Mesodermal cell (in vitro differentiated cells): Measurements from ENCODE around the gene PHKA1.
"Not testable (repeated sequence)": the region's sequence is repeated elsewhere in the genome, so short reads cannot be mapped to it uniquely, and the experiment has no call there.

Source experiments
- H3K27ac ChIP-seq: 2 replicates; pipeline ENCODE4 v1.7.0; 2013; ENCODE audit warnings: mild to moderate bottlenecking, low read depth, low read length, moderate library complexity; ENCODE audit not compliant: severe bottlenecking
- H3K36me3 ChIP-seq: 2 replicates; pipeline ENCODE4 v1.7.1; 2013; ENCODE audit warnings: mild to moderate bottlenecking, low read length, moderate library complexity; ENCODE audit not compliant: control insufficient read depth, insufficient read depth
- H3K4me1 ChIP-seq: one replicate; pipeline ENCODE4 v1.7.1; 2013; ENCODE audit warnings: mild to moderate bottlenecking, low read length; ENCODE audit not compliant: insufficient read depth, control insufficient read depth, poor library complexity, severe bottlenecking
- H3K4me3 ChIP-seq: 2 replicates; pipeline ENCODE4 v1.7.0; 2013; ENCODE audit warnings: low read length, control low read depth, mild to moderate bottlenecking; ENCODE audit not compliant: insufficient read depth, poor library complexity, severe bottlenecking; ENCODE audit errors: extremely low read depth
- H3K9me3 ChIP-seq: 2 replicates; pipeline ENCODE4 v1.7.1; 2013; ENCODE audit warnings: mild to moderate bottlenecking, low read length, moderate library complexity; ENCODE audit not compliant: control insufficient read depth
- WGBS, 2 experiments: methylation state at CpG; one replicate each; pipeline ENCODE4 v1.1.5; 2013; ENCODE audit warnings: missing lambda C conversion rate in 2 of 2; ENCODE audit not compliant: insufficient coverage in 2 of 2; 5-methylcytosine and 5-hydroxymethylcytosine counted together

The PHKA1 gene

DNA sequence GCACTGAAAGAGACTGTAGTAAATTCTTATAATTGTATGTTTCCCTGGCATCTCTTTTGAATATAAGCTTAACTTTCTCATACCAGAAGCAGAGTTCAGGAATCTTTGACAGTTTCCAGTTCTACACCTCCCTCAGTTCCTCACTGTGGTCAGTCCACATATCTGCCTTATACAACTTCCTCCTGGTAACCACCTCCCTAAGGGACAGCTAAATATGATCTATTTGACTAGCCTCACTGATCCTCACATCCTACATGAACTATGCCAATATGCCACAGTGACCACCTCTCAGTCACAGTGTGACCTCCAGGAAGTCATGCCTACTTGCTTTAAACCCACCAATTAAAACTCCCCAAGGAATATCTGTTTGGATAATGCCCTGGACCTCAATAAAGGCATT is 89.9 kb downstream of the PHKA1 start:
- H3K4me3 ChIP-seq: no peak overlapping the region
- no peaks in the 10 kb centered on the region for H3K36me3 ChIP-seq
- no peak overlapping the region for H3K27ac ChIP-seq
- peaks cover 5% of the 10 kb centered on the region for H3K4me1 ChIP-seq
- H3K9me3 ChIP-seq: no peaks in the 10 kb centered on the region

DNA sequence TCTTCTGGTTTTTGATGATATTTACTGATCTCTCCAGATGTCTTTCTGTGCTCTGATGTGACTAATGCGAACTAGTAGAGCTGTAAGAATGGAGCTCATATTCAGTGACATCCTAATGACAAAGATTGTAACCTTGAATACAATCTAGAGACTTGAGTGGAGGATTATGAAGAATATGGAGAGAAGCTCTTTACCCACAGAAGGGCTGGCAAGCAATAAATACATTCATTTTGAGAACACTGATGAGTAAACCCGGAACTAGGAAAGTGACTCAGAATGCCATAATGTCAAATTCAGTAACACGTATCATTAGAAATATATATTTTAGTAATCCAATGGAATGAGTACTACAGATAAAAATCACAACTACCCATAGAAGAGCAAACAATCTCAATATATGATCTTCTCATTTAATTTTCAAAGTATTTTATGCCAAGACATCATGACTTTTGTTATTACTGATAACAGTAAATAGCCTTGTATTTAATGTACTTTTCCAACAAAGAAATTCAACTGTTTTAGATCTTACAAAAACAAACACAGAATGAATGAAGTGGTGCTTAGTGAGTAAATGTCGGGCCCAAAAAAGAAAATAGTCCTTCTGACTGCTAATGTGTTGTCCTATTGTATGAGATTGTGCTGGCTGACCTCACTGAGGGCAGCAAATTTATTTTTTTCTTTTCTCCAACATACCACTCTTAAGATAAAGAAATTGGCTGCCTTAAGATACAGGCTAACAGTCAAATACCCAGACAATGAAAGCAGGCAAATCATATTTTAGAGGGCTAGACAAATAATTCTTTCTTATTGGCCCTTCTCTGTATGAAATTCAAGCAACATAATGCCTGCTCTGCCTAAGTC is 92.3 kb downstream of the PHKA1 start:
- H3K27ac ChIP-seq: no peak overlapping the region
- WGBS, 2 experiments: no CpG with 5 or more reads among the region's 4 CpGs

DNA sequence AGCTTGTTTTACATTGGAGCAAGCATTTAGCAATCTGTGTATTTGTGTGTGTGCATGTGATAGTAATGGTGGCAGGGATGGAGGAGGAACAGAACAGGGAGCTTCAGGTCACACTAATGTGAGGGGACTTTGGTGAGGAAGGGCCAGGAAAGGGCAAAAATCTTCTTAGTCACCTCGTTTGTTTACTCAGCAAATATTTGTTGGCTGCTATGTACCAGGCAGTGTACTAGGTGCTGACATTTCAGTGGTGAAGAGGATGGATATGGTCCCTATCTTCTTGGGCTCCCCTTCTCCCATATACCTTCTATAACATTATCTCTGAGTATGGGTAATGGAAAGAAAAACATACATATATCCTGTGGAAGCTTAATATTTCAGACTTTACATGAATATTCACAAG is 92.9 kb downstream of the PHKA1 start:
- Histone ChIP-seq H3K4me1 (peaks cover 5% of the 10 kb centered on the region), H3K36me3 (no peaks in the 10 kb centered on the region), H3K4me3 (no peak overlapping the region), H3K27ac (no peak overlapping the region), H3K9me3 (no peaks in the 10 kb centered on the region)
- no CpG with 5 or more reads among the region's 1 CpG for WGBS, 2 experiments

More for the DNA sequence above, 92.3 kb downstream of the PHKA1 start:
- peaks cover 5% of the 10 kb centered on the region for H3K4me1 ChIP-seq
- no peak overlapping the region for H3K4me3 ChIP-seq
- H3K9me3 ChIP-seq: no peaks in the 10 kb centered on the region
- H3K36me3 ChIP-seq: no peaks in the 10 kb centered on the region

DNA sequence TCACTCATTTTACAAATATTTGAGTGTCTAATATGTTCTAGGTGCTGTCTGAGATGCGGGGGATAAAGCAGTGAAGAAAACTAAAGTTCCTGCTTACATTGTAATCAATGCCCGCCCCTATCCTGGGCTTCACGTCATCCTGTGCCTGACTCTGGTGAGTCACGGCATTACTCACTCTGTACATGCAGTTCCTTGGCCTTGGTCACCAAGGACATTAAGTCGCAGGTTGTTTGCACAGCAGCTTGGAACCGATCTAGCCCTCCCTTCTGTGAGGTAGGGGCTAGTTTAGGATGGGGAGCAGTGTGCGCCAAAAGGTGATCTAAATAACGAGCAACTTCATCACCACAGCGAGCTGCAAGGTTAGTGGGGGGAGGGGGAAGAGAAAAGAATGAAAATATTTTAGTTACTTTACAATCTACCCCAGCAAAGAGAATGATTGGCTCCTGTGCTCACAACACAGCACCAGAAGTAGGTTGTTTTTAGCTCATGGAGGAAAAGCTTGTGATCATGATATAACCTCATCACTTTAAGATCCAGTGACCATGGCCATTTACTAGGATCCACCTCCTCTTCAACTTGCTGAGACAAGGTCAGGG is 93.5 kb downstream of the PHKA1 start:
- no peaks in the 10 kb centered on the region for H3K9me3 ChIP-seq
- peaks cover 5% of the 10 kb centered on the region for H3K4me1 ChIP-seq
- no peaks in the 10 kb centered on the region for H3K36me3 ChIP-seq
- WGBS, 2 experiments: 80% methylated on average over 1 of the region's 9 CpGs; no CpG with 5 or more reads in 1 of the 2 experiments
- H3K4me3 ChIP-seq: no peak overlapping the region
- no peak overlapping the region for H3K27ac ChIP-seq

DNA sequence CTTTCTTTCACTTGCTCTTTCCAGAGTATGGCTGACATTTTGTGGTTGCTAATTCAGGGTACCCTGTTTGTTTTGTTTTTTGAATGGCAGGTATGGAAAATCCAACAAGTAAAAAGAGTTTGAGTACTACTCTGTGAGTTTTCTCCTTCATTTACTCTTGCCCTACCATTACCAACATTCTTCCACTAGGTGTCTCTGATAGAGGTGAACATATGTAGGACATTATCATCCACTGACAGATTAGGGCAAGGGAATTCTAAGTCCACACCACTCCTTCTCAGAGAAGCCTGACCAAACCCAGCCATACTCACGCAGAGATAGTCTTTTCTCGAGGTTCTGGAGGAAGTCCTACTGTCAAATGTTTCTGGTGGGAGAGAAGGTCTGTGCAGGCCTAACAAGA is 104.8 kb downstream of the PHKA1 start:
- H3K4me3 ChIP-seq: no peak overlapping the region
- WGBS, 2 experiments: no CpG with 5 or more reads among the region's 2 CpGs

DNA sequence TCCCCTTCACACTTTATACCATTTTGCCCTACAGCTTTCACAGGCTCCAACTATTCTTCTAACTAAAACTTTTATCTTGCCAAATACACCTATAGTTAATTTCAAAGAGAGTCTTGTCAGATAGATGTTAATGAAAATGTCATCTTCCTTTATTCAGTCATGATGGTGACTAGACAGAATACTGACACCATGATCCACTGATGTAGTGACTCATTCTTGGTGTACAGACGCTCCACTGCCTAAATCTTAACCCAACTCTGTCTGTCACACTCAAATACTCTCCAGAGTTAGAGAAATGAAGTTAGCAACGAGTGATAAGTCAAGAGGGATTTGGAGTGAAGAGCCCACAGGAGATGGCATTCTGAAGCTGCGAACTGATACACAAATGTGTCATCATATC is 109.4 kb downstream of the PHKA1 start:
- Histone ChIP-seq H3K4me3 (no peak overlapping the region), H3K4me1 (no peaks in the 10 kb centered on the region), H3K36me3 (no peaks in the 10 kb centered on the region), H3K9me3 (no peaks in the 10 kb centered on the region), H3K27ac (no peak overlapping the region)
- WGBS, 2 experiments: no CpG with 5 or more reads among the region's 3 CpGs

More for the DNA sequence above, 104.8 kb downstream of the PHKA1 start:
- no peaks in the 10 kb centered on the region for H3K9me3 ChIP-seq
- no peak overlapping the region for H3K27ac ChIP-seq
- H3K36me3 ChIP-seq: no peaks in the 10 kb centered on the region
- no peaks in the 10 kb centered on the region for H3K4me1 ChIP-seq

DNA sequence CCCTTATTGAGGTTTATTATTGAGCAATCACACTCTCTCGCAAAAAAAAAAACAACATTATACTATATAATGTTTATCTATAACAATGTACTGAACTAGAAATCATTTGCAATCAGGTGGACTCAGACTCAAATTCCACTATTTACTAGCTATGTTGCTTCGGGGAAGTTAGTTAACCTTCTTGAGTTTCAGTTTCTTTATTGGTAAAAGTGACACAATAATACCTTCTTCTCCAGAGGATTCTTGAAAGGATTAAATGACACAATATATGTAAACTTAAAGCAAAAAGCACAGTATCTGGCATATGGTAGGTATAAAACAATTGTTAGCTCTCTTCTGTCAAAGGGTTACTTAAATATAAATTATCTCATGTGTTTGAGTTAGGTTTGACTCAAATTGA is 110.0 kb downstream of the PHKA1 start:
- H3K27ac ChIP-seq: no peak overlapping the region
- H3K9me3 ChIP-seq: no peaks in the 10 kb centered on the region
- H3K4me1 ChIP-seq: no peaks in the 10 kb centered on the region
- H3K4me3 ChIP-seq: no peak overlapping the region
- no CpG with 5 or more reads among the region's 2 CpGs for WGBS, 2 experiments
- no peaks in the 10 kb centered on the region for H3K36me3 ChIP-seq

DNA sequence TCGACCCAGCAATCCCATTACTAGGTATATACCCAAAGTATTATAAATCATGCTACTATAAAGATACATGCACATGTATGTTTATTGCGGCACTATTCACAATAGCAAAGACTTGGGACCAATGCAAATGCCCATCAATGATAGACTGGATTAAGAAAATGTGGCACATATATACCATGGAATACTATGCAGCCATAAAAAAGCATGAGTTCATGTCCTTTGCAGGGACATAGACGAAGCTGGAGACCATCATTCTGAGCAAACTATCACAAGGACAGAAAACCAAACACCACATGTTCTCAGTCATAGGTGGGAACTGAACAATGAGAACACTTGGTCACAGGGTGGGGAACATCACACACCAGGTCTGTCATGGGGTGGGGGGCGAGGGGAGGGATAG is 123.1 kb downstream of the PHKA1 start:
- H3K36me3 ChIP-seq, H3K4me1 ChIP-seq, H3K27ac ChIP-seq, H3K9me3 ChIP-seq, H3K4me3 ChIP-seq: not testable (repeated sequence)
- 83% methylated on average over 1 of the region's 4 CpGs; no CpG with 5 or more reads in 1 of the 2 experiments for WGBS, 2 experiments

DNA sequence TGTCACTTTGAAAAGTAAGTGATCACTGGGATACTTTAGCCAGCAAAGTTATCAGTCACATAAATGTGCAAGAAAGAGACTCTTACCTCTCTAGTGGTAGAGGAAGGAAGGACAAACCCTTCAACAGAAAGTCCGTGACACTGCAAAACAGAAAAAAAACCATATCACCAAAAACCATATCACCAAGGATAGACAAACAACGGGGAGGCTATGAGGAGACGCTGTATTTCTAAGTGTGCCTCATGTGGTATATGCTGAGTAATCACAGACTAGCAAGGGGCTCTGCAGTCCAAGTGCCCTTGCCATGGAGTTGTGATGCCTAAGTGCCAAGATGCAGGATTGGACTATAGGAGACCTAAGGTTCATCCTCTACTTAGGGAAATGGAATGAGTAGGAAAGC is 129.9 kb downstream of the PHKA1 start:
- no peaks in the 10 kb centered on the region for H3K9me3 ChIP-seq
- no CpG with 5 or more reads among the region's 3 CpGs for WGBS, 2 experiments
- no peak overlapping the region for H3K27ac ChIP-seq
- H3K4me1 ChIP-seq: no peaks in the 10 kb centered on the region
- no peaks in the 10 kb centered on the region for H3K36me3 ChIP-seq
- no peak overlapping the region for H3K4me3 ChIP-seq

DNA sequence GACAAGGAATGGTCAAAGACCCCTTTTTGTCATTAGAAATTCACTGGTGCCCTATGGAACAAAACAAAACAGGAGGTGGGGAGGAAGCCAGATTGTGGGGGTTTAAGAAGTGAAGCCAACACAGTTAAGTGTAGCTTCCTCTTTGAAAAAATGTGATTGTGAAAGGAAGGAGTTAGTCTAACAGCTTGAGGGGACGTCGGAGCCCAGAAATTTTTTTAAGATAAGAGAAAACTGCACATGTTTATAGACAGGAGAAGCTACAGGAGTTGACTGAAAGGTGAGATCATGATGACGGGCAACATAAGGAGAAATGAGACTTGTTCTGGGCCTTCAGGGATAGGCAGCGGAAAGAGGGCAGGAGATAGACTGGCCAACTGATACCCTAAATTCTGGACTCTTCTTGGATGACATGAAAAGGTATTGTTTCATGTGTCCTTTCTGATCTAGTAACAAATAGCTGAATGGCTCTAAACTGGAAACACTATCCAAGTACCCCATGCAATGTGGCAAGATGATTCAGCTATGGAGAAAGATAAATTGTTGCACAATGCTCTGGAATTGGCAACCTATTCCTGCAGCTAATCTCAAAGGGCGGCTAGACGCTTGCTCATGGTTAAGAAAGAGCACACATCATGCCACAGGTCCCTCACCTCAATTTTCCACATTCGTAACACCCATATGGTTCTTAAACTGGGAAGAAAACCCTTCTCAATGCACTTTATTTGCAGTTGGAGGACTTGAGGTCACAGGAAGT is 137.8 kb downstream of the PHKA1 start:
- Histone ChIP-seq H3K4me1 (no peaks in the 10 kb centered on the region), H3K4me3 (no peak overlapping the region), H3K9me3 (no peaks in the 10 kb centered on the region), H3K27ac (no peak overlapping the region), H3K36me3 (no peaks in the 10 kb centered on the region)
- WGBS, 2 experiments: 80 to 90% methylated on average over 3 of the region's 7 CpGs

DNA sequence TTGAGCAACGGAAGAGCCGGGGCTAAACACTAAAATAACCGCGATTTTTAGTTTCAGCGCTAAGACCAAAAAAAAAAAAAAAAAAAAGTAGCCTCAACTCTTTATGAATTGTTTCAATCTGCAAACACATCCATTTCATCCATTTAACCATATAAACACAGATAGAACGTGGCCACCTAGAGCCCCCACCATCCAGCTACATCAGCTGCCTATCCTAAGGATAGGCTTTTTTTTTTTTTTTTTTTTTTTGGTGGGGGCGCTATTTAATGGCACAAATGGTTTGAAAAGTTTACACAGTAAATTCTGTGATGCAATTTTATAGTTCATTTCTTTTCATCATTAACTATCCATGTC is 141.0 kb downstream of the PHKA1 start:
- H3K4me1 ChIP-seq: peaks cover 7% of the 10 kb centered on the region
- no CpG with 5 or more reads among the region's 7 CpGs for WGBS, 2 experiments
- peaks cover 15% of the 10 kb centered on the region for H3K36me3 ChIP-seq
- no peaks in the 10 kb centered on the region for H3K9me3 ChIP-seq
- peak overlapping the region; percentile 57 for H3K4me3 ChIP-seq
- H3K27ac ChIP-seq: no peak overlapping the region
